Fibroblast of skin of right biceps (primary cell): ENCODE measurements around the gene POLR1G.

ENCODE experiments used
- DNase-seq: peaks from one replicate; pipeline ENCODE4 v3.0.0-alpha.2; 2013

Gene POLR1G

GRCh38 chr19:45406226-45407090 lies at the start of gene POLR1G:
Gene POLR1G, plus strand, starts transcription at chr19:45406644. Its CDS starts 53 bp downstream, at chr19:45406697.
- peak; percentile 85 for DNase-seq

GRCh38 chr19:45356760-45357444 lies 49.5 kb upstream of the POLR1G start:
- no peak for DNase-seq

GRCh38 chr19:45357445-45357783 lies 49.0 kb upstream of the POLR1G start:
- DNase-seq: no peak

GRCh38 chr19:45358213-45358792 lies 48.1 kb upstream of the POLR1G start:
- no peak for DNase-seq

GRCh38 chr19:45361608-45362007 lies 44.8 kb upstream of the POLR1G start:
- no peak for DNase-seq

- no peak for DNase-seq
These were observed 44.2 kb upstream of the POLR1G start for GRCh38 chr19:45362291-45362690.

- no peak for DNase-seq
These were observed 42.5 kb upstream of the POLR1G start for GRCh38 chr19:45363861-45364459.

- DNase-seq: no peak
These were observed 41.7 kb upstream of the POLR1G start for GRCh38 chr19:45364696-45365095.

GRCh38 chr19:45368127-45368526 lies 38.3 kb upstream of the POLR1G start:
- DNase-seq: no peak

- DNase-seq: no peak
These were observed 37.6 kb upstream of the POLR1G start for GRCh38 chr19:45368737-45369340.

GRCh38 chr19:45370410-45371204 lies 35.8 kb upstream of the POLR1G start, which contains the start of gene ERCC2:
Gene ERCC2, minus strand, starts transcription at chr19:45370573. Its CDS starts 33 bp downstream, at chr19:45370540.
- DNase-seq: peak; percentile 100

GRCh38 chr19:45376045-45376724 lies 30.3 kb upstream of the POLR1G start:
- DNase-seq: peak; percentile 99

GRCh38 chr19:45380107-45380506 lies 26.3 kb upstream of the POLR1G start:
- no peak for DNase-seq

- DNase-seq: no peak
These were observed 24.0 kb upstream of the POLR1G start for GRCh38 chr19:45382426-45382825.

- no peak for DNase-seq
These were observed 20.8 kb upstream of the POLR1G start for GRCh38 chr19:45385392-45386221.

GRCh38 chr19:45391346-45391745 lies 15.1 kb upstream of the POLR1G start:
- DNase-seq: no peak

- no peak for DNase-seq
These were observed 14.4 kb upstream of the POLR1G start for GRCh38 chr19:45391871-45392665.

- peak; percentile 26 for DNase-seq
These were observed 10.4 kb upstream of the POLR1G start for GRCh38 chr19:45395821-45396617.

- no peak for DNase-seq
These were observed 6.3 kb upstream of the POLR1G start for GRCh38 chr19:45400192-45400591.
